Keratinocyte (primary cell): ENCODE data around the gene GLYAT.

Source experiments
- CTCF ChIP-seq, 3 experiments: IDR thresholded peaks in 1 of 3; conservative IDR thresholded peaks in 1 of 3; optimal IDR thresholded peaks in 1 of 3; 2 replicates in 2 of 3; 3 replicates in 1 of 3; pipeline versions ENCODE3 to v1.5.1; 2011; ENCODE audit warnings: low read length in 3 of 3, mild to moderate bottlenecking in 3 of 3, moderate library complexity in 2 of 3, control low read depth in 1 of 3, inconsistent platforms in 1 of 3; ENCODE audit not compliant: insufficient read depth in 2 of 3; ENCODE audit errors: extremely low read depth in 1 of 3
- EZH2 ChIP-seq: IDR thresholded peaks from one replicate; pipeline ENCODE4 v1.6.1; 2012; ENCODE audit warnings: inconsistent platforms, mild to moderate bottlenecking, low read length, moderate library complexity

GRCh38 chr11:58763120-58763490, 31.4 kb upstream of the GLYAT start:
- TF ChIP-seq EZH2 (no peak), CTCF (optimal IDR thresholded peaks at IDR 0.05 in 1 of 3, IDR thresholded peaks at IDR 0.05 in 1 of 3, conservative IDR thresholded peaks at IDR 0.05 in 1 of 3; ENCODE audit: extremely low read depth in 1 of 3, insufficient read depth in 2 of 3, low read length in 3 of 3) (no peak)
